Lower leg skin (tissue), 3 donors: ENCODE data around the gene SULT6B1.

Experiments used
- CTCF ChIP-seq, 3 donors: fragments of 450-650 bp; IDR thresholded peaks; one replicate each; pipeline ENCODE4 v1.5.1; 2016; ENCODE audit warnings: antibody characterized with exemption in 3 of 3, mild to moderate bottlenecking in 3 of 3, moderate library complexity in 2 of 3
- POLR2A ChIP-seq, 2 donors: fragments of 450-650 bp; IDR thresholded peaks; one replicate each; pipeline ENCODE4 v1.6.1; 2016 to 2017; ENCODE audit warnings: antibody characterized with exemption in 2 of 2, mild to moderate bottlenecking in 1 of 2, moderate library complexity in 1 of 2

- TF ChIP-seq CTCF (IDR thresholded peaks at IDR 0.05) = no peak
- TF ChIP-seq POLR2A (IDR thresholded peaks at IDR 0.05) = no peak
Observed at GRCh38 chr2:37181726-37182684, 6.5 kb downstream of the SULT6B1 start.
